Subcutaneous adipose tissue (tissue), 4 donors: ENCODE measurements around the gene OPCML. TPM values are rescaled to one million over a fixed set of nuclear protein-coding genes. Genes with fewer than 3 reads are reported as not detected.

Experiments used
- total RNA-seq, 4 donors: library from RNA; depleted of rRNA; stranded (reverse); fragments of >200 nt; gene quantifications; one replicate each; pipeline ENCODE4 v1.1.0, GENCODE V29; 2016
- TF ChIP-seq, protein P1 (sequence below): fragments of 450-650 bp; IDR thresholded peaks from one replicate; pipeline ENCODE4 v1.5.1; 2016; ENCODE audit warnings: low read depth, mild to moderate bottlenecking, control low read depth, antibody characterized with exemption, moderate library complexity

The OPCML gene
- total RNA-seq, 4 donors from 2014 or later = under 0.01 TPM; not detected in 3

GRCh38 chr11:133413703-133414102, 118.6 kb downstream of the OPCML start:
- TF ChIP-seq, protein P1, sequence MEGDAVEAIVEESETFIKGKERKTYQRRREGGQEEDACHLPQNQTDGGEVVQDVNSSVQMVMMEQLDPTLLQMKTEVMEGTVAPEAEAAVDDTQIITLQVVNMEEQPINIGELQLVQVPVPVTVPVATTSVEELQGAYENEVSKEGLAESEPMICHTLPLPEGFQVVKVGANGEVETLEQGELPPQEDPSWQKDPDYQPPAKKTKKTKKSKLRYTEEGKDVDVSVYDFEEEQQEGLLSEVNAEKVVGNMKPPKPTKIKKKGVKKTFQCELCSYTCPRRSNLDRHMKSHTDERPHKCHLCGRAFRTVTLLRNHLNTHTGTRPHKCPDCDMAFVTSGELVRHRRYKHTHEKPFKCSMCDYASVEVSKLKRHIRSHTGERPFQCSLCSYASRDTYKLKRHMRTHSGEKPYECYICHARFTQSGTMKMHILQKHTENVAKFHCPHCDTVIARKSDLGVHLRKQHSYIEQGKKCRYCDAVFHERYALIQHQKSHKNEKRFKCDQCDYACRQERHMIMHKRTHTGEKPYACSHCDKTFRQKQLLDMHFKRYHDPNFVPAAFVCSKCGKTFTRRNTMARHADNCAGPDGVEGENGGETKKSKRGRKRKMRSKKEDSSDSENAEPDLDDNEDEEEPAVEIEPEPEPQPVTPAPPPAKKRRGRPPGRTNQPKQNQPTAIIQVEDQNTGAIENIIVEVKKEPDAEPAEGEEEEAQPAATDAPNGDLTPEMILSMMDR = no peak

GRCh38 chr11:133409799-133410198, 122.5 kb downstream of the OPCML start:
- TF ChIP-seq, protein P1 = no peak

- TF ChIP-seq, protein P1 = no peak
Observed at GRCh38 chr11:133408936-133409335, 123.4 kb downstream of the OPCML start.

GRCh38 chr11:133408402-133408801, 123.9 kb downstream of the OPCML start:
- TF ChIP-seq, protein P1 = no peak

DNA sequence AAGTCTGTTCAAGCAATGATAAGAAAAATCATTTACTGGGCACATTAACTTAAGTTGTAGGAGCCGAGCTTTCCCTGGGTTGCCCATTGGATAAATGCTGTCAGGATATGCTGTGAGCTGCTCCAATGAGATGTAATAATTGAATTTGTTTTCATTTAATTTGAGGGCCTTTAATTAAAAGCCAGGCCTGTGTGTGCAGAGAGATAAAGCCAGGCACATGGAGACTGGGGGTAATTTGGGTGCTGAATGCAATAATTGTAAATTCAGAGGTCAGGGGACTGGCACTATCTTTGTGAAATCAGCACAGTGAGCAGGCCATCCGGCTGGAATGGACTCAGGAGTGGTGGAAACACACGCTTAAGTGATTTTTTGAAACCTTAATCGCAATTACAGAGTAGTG, 125.8 kb downstream of the OPCML start:
- TF ChIP-seq, protein P1 = no peak

- TF ChIP-seq, protein P1 = no peak
Observed at GRCh38 chr11:133403900-133404299, 128.4 kb downstream of the OPCML start.

DNA sequence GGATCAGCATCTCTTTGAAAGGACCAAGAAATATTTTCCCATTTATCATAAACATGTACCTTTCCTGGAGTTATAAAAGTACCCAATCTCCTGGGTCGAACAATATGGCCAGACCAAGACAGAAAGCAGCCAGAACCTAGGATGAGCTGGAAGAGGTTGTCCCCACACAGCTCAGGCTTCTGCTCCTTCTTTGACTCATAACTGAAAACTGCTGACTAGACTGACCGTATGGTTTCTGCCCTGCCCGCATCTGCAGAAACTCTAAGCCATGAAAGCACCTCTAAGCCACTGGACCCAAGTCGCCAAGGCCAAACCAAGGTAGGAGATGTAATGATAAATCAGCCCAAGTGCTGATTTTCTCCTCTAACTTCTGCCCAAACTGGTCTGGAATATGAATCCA, 129.8 kb downstream of the OPCML start:
- TF ChIP-seq, protein P1 = no peak
